Activated naive CD8-positive, alpha-beta T cell treated with anti-CD3 and anti-CD28 coated beads, Interleukin-2, amount 50 U/mL, for 16 hours (primary cell): Measurements from ENCODE around the gene NUMB.

Source experiments
- DNase-seq: peaks from one replicate; pipeline ENCODE4 v3.0.0-alpha.2; 2020; ENCODE audit warnings: low read depth, low spot score

Gene NUMB

GRCh38 chr14:73232984-73233383 lies 225.4 kb downstream of the NUMB start:
- DNase-seq: no peak

- DNase-seq: no peak
These were observed 226.1 kb downstream of the NUMB start for GRCh38 chr14:73231981-73232851.

GRCh38 chr14:73230051-73230450 lies 228.3 kb downstream of the NUMB start:
- no peak for DNase-seq

GRCh38 chr14:73227812-73228781 lies 230.2 kb downstream of the NUMB start:
- DNase-seq: no peak

- no peak for DNase-seq
These were observed 232.8 kb downstream of the NUMB start for GRCh38 chr14:73225496-73225895.
